ENCODE data around the gene NOL9. TPM values are rescaled to one million over a fixed set of nuclear protein-coding genes. Genes with fewer than 3 reads are reported as not detected.

The NOL9 gene
- total RNA-seq: 21.6 and 24.3 TPM in 2 replicates

GRCh38 chr1:6554031-6554906, at the start of gene NOL9:
Gene NOL9, minus strand, starts transcription at chr1:6554513. Its CDS starts 11 bp downstream, at chr1:6554502.

GRCh38 chr1:6602669-6603237, 48.4 kb upstream of the NOL9 start, which contains the start of gene KLHL21:
Gene KLHL21, minus strand, starts transcription at chr1:6602869. Its CDS starts 52 bp downstream, at chr1:6602817.

GRCh38 chr1:6579374-6580118, 25.2 kb upstream of the NOL9 start, which contains the start of gene ZBTB48:
Gene ZBTB48, plus strand, starts transcription at chr1:6579994. Its CDS starts 616 bp downstream, at chr1:6580610.

GRCh38 chr1:6554907-6555778, 830 bp upstream of the NOL9 start, which contains the start of gene TAS1R1:
Gene TAS1R1, plus strand, starts transcription at chr1:6555307. Its CDS starts 67 bp downstream, at chr1:6555374.

GRCh38 chr1:6491480-6491962, 62.8 kb downstream of the NOL9 start, which contains the start of gene PLEKHG5:
Gene PLEKHG5, minus strand, starts transcription at chr1:6491667. Its CDS starts 14,096 bp downstream, at chr1:6477571.

Other genes with a start within 250 kb of the NOL9 start
- 31.7 and 92.7 TPM in 2 replicates for gene ACOT7, start 160.7 kb downstream of the NOL9 start, total RNA-seq
- gene HES2, start 134.6 kb downstream of the NOL9 start, total RNA-seq: 0.26 and 0.59 TPM in 2 replicates
- 0.07 TPM in 1 of 2 replicates, not detected in the other for gene ESPN, start 129.7 kb downstream of the NOL9 start, total RNA-seq
- 5.0 and 14.5 TPM in 2 replicates for gene TNFRSF25, start 88.3 kb downstream of the NOL9 start, total RNA-seq
- gene PLEKHG5, start 62.8 kb downstream of the NOL9 start, total RNA-seq: 12.5 and 37.3 TPM in 2 replicates
- gene TAS1R1, start 794 bp upstream of the NOL9 start, total RNA-seq: 0.20 and 0.46 TPM in 2 replicates
- 13.0 and 18.2 TPM in 2 replicates for gene ZBTB48, start 25.5 kb upstream of the NOL9 start, total RNA-seq
- 44.4 and 67.9 TPM in 2 replicates for gene KLHL21, start 48.4 kb upstream of the NOL9 start, total RNA-seq
- 17.3 and 19.7 TPM in 2 replicates for gene PHF13, start 59.2 kb upstream of the NOL9 start, total RNA-seq
- gene THAP3, start 70.4 kb upstream of the NOL9 start, total RNA-seq: 22.1 and 24.6 TPM in 2 replicates
- gene DNAJC11, start 147.3 kb upstream of the NOL9 start, total RNA-seq: 44.4 and 49.5 TPM in 2 replicates
- 31.8 and 43.6 TPM in 2 replicates for gene CAMTA1, start 230.9 kb upstream of the NOL9 start, total RNA-seq

All from smooth muscle cell of the pulmonary artery (primary cell).